Measurements from ENCODE around the gene LENG1. TPM values are rescaled to one million over a fixed set of nuclear protein-coding genes. Genes with fewer than 3 reads are reported as not detected.

The LENG1 gene
- total RNA-seq, 2 donors from 2014 or later, result 2.8 to 3.8 TPM

- H3K27me3 Mint-ChIP-seq, result no peaks in the 10 kb centered on the region
- no peak overlapping the region for H3K27ac Mint-ChIP-seq
- peaks cover 73% of the 10 kb centered on the region for H3K36me3 Mint-ChIP-seq (ENCODE audit: low read depth)
- H3K4me3 Mint-ChIP-seq, result no peak overlapping the region
- no peaks in the 10 kb centered on the region for H3K9me3 Mint-ChIP-seq
- no peaks in the 10 kb centered on the region for H3K4me1 Mint-ChIP-seq
- no peak for ATAC-seq (replicated peaks)
Observed at GRCh38 chr19:54128796-54129616, 30.5 kb downstream of the LENG1 start.

- ATAC-seq (replicated peaks), result no peak
- no peaks in the 10 kb centered on the region for H3K9me3 Mint-ChIP-seq
- H3K27me3 Mint-ChIP-seq, result no peaks in the 10 kb centered on the region
- no peak overlapping the region for H3K27ac Mint-ChIP-seq
- H3K4me3 Mint-ChIP-seq, result no peak overlapping the region
- H3K4me1 Mint-ChIP-seq, result no peaks in the 10 kb centered on the region
- peaks cover 79% of the 10 kb centered on the region for H3K36me3 Mint-ChIP-seq (ENCODE audit: low read depth)
Observed at GRCh38 chr19:54128441-54128725, 31.1 kb downstream of the LENG1 start.

- Mint-ChIP-seq H3K4me1 (no peaks in the 10 kb centered on the region), H3K9me3 (no peaks in the 10 kb centered on the region), H3K36me3 (ENCODE audit: low read depth) (peaks cover 84% of the 10 kb centered on the region), H3K27me3 (no peaks in the 10 kb centered on the region), H3K4me3 (no peak overlapping the region), H3K27ac (no peak overlapping the region)
- ATAC-seq (replicated peaks), result no peak
Observed at GRCh38 chr19:54127688-54128440, 31.7 kb downstream of the LENG1 start.

GRCh38 chr19:54125713-54126112, 33.8 kb downstream of the LENG1 start:
- Mint-ChIP-seq H3K27me3 (no peaks in the 10 kb centered on the region), H3K9me3 (no peaks in the 10 kb centered on the region), H3K4me3 (no peak overlapping the region), H3K4me1 (no peaks in the 10 kb centered on the region), H3K36me3 (ENCODE audit: low read depth) (peaks cover 93% of the 10 kb centered on the region), H3K27ac (no peak overlapping the region)
- ATAC-seq (replicated peaks), result no peak

- H3K27me3 Mint-ChIP-seq, result no peaks in the 10 kb centered on the region
- H3K4me1 Mint-ChIP-seq, result no peaks in the 10 kb centered on the region
- peaks cover 97% of the 10 kb centered on the region for H3K36me3 Mint-ChIP-seq (ENCODE audit: low read depth)
- H3K9me3 Mint-ChIP-seq, result no peaks in the 10 kb centered on the region
- no peak overlapping the region for H3K27ac Mint-ChIP-seq
- ATAC-seq (replicated peaks), result no peak
- no peak overlapping the region for H3K4me3 Mint-ChIP-seq
Observed at GRCh38 chr19:54124393-54124792, 35.1 kb downstream of the LENG1 start.

- Mint-ChIP-seq H3K4me3 (no peak overlapping the region), H3K9me3 (no peaks in the 10 kb centered on the region), H3K36me3 (ENCODE audit: low read depth) (peaks cover 95% of the 10 kb centered on the region), H3K27me3 (no peaks in the 10 kb centered on the region), H3K27ac (no peak overlapping the region), H3K4me1 (no peaks in the 10 kb centered on the region)
- no peak for ATAC-seq (replicated peaks)
Observed at GRCh38 chr19:54123682-54124081, 35.8 kb downstream of the LENG1 start.

GRCh38 chr19:54121259-54121658, 38.3 kb downstream of the LENG1 start:
- Mint-ChIP-seq H3K4me1 (peaks cover 8% of the 10 kb centered on the region), H3K27ac (no peak overlapping the region), H3K36me3 (ENCODE audit: low read depth) (peaks cover 84% of the 10 kb centered on the region), H3K9me3 (no peaks in the 10 kb centered on the region), H3K4me3 (no peak overlapping the region), H3K27me3 (no peaks in the 10 kb centered on the region)
- ATAC-seq (replicated peaks), result no peak

- peak within 1 kb of the TSS; percentile 94 for H3K27ac Mint-ChIP-seq
- H3K36me3 Mint-ChIP-seq (ENCODE audit: low read depth), result peaks cover 80% of the 10 kb centered on the region
- peaks cover 18% of the 10 kb centered on the region for H3K4me1 Mint-ChIP-seq
- peak within 1 kb of the TSS; percentile 91 for H3K4me3 Mint-ChIP-seq
- ATAC-seq (replicated peaks), result peak; percentile 96
- H3K27me3 Mint-ChIP-seq, result no peaks in the 10 kb centered on the region
- no peaks in the 10 kb centered on the region for H3K9me3 Mint-ChIP-seq
Observed at GRCh38 chr19:54115109-54116063, 44.1 kb downstream of the LENG1 start, which contains the start of the genes PRPF31 and TFPT. PRPF31 (plus strand) TSS chr19:54115754; CDS start chr19:54118279, 2,525 bp downstream. TFPT (minus strand) TSS chr19:54115657; CDS start chr19:54115269, 388 bp downstream.

GRCh38 chr19:54114340-54115108, 45.0 kb downstream of the LENG1 start:
- Mint-ChIP-seq H3K36me3 (ENCODE audit: low read depth) (peaks cover 80% of the 10 kb centered on the region), H3K9me3 (no peaks in the 10 kb centered on the region)

GRCh38 chr19:54109651-54110050, 49.9 kb downstream of the LENG1 start:
- no peak for ATAC-seq (replicated peaks)
- Mint-ChIP-seq H3K9me3 (no peaks in the 10 kb centered on the region), H3K27ac (no peak overlapping the region), H3K4me3 (no peak overlapping the region), H3K4me1 (peaks cover 10% of the 10 kb centered on the region), H3K27me3 (no peaks in the 10 kb centered on the region), H3K36me3 (ENCODE audit: low read depth) (peaks cover 95% of the 10 kb centered on the region)

More at GRCh38 chr19:54114340-54115108, 45.0 kb downstream of the LENG1 start:
- peak; percentile 38 for ATAC-seq (replicated peaks)
- Mint-ChIP-seq H3K4me3 (peak overlapping the region; percentile 91), H3K27ac (peak overlapping the region; percentile 94), H3K4me1 (peaks cover 18% of the 10 kb centered on the region), H3K27me3 (no peaks in the 10 kb centered on the region)

GRCh38 chr19:54108496-54108895, 51.0 kb downstream of the LENG1 start:
- Mint-ChIP-seq H3K4me3 (no peak overlapping the region), H3K36me3 (ENCODE audit: low read depth) (peaks cover 83% of the 10 kb centered on the region), H3K27ac (no peak overlapping the region), H3K4me1 (peaks cover 10% of the 10 kb centered on the region), H3K27me3 (no peaks in the 10 kb centered on the region), H3K9me3 (no peaks in the 10 kb centered on the region)
- no peak for ATAC-seq (replicated peaks)

GRCh38 chr19:54107876-54108490, 51.5 kb downstream of the LENG1 start:
- Mint-ChIP-seq H3K27me3 (no peaks in the 10 kb centered on the region), H3K4me3 (no peak overlapping the region), H3K36me3 (ENCODE audit: low read depth) (peaks cover 78% of the 10 kb centered on the region), H3K4me1 (peaks cover 10% of the 10 kb centered on the region), H3K9me3 (no peaks in the 10 kb centered on the region), H3K27ac (no peak overlapping the region)
- no peak for ATAC-seq (replicated peaks)

GRCh38 chr19:54106716-54107115, 52.8 kb downstream of the LENG1 start:
- no peak for ATAC-seq (replicated peaks)
- peaks cover 66% of the 10 kb centered on the region for H3K36me3 Mint-ChIP-seq (ENCODE audit: low read depth)
- H3K27me3 Mint-ChIP-seq, result no peaks in the 10 kb centered on the region
- no peak overlapping the region for H3K27ac Mint-ChIP-seq
- H3K9me3 Mint-ChIP-seq, result no peaks in the 10 kb centered on the region
- peaks cover 10% of the 10 kb centered on the region for H3K4me1 Mint-ChIP-seq
- H3K4me3 Mint-ChIP-seq, result no peak overlapping the region
